ENCODE results near the gene CDKN2AIP. TPM values are rescaled to one million over a fixed set of nuclear protein-coding genes. Genes with fewer than 3 reads are reported as not detected.

Gene CDKN2AIP
- total RNA-seq, 1 experiment from 2014 or later = 23.3 TPM

DNA sequence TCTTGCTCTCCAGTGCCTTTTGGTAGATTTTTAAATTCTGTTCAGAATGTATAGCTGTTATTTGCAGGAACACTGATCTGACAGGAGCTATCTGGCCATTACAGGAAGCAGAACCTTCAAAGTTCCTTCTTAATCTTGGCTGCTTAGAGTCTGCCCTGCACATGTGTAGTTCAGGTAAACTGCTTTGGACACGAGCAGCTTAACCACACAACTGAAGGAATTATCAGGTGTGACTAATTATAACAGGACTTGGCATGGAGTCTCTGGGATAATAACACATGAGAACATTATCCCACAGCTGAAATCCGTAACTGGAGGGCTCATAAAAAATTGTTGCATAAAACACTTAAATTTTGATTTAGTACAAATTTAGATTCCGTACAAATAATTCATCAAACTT, 48.8 kb downstream of the CDKN2AIP start:
- DNase-seq (ENCODE audit: low spot score) = no peak

- DNase-seq (ENCODE audit: low spot score) = no peak
These were observed 50.7 kb downstream of the CDKN2AIP start for GRCh38 chr4:183495184-183495583.

Other genes starting within 250 kb of the CDKN2AIP start
- not detected in 2 replicates for gene CLDN22, start 124.4 kb upstream of the CDKN2AIP start, total RNA-seq (2014; rRNA removed; shearing (Covaris generic))
- gene CLDN24, start 122.2 kb upstream of the CDKN2AIP start, total RNA-seq (2014; rRNA removed; shearing (Covaris generic)) = not detected in 2 replicates
- 16.0 and 16.8 TPM in 2 replicates for gene ING2, start 60.4 kb downstream of the CDKN2AIP start, total RNA-seq (2014; rRNA removed; shearing (Covaris generic))
- 42.6 and 58.6 TPM in 2 replicates for gene RWDD4, start 214.5 kb downstream of the CDKN2AIP start, total RNA-seq (2014; rRNA removed; shearing (Covaris generic))
- gene TRAPPC11, start 214.7 kb downstream of the CDKN2AIP start, total RNA-seq (2014; rRNA removed; shearing (Covaris generic)) = 28.3 and 29.5 TPM in 2 replicates

Measured in A172 (cell line).